H1 (cell line): ENCODE results near the gene SMTNL2. TPM values are rescaled to one million over a fixed set of nuclear protein-coding genes. Genes with fewer than 3 reads are reported as not detected.

Source experiments
- CTCF ChIA-PET: fragments of 300-600 bp; sonication (Branson Sonifier 250); formaldehyde crosslinking; loops from one replicate; lab custom pipeline; 2021; ENCODE audit not compliant: partially characterized antibody; lab: Charles Lee
- POLR2A ChIA-PET: fragments of 300-600 bp; sonication (Branson Sonifier 250); formaldehyde crosslinking; loops from one replicate; lab custom pipeline; 2021; ENCODE audit warnings: inconsistent platforms; ENCODE audit not compliant: partially characterized antibody; lab: Charles Lee
- DNase-seq, 2 experiments: peaks; one replicate each; pipeline versions ENCODE4 v3.0.0 to v3.0.0-alpha.2; 2010 to 2022; ENCODE audit warnings: low spot score in 2 of 2, low read depth in 1 of 2, mixed read lengths in 1 of 2
- FAIRE-seq: peaks from 2 replicates; lab custom pipeline; 2011; peaks lifted over from hg19 to GRCh38; lab: Jason Lieb, UNC
- H2AFZ ChIP-seq: 2 replicates; pipeline ENCODE4 v1.8.1; 2012; ENCODE audit warnings: low read length, inconsistent platforms
- H2AK5ac ChIP-seq: 2 replicates; pipeline ENCODE4 v1.6.1; 2013; ENCODE audit warnings: low read depth, low read length
- H2BK120ac ChIP-seq: replicated peaks from 2 replicates; pipeline ENCODE3; 2013; ENCODE audit warnings: low read depth, low read length, inconsistent platforms
- H2BK12ac ChIP-seq: 2 replicates; pipeline ENCODE4 v1.6.1; 2013; ENCODE audit warnings: low read depth, low read length
- H2BK15ac ChIP-seq: 2 replicates; pipeline ENCODE4 v1.6.1; 2013; ENCODE audit warnings: low read length
- H2BK20ac ChIP-seq: 2 replicates; pipeline ENCODE4 v1.6.1; 2013; ENCODE audit warnings: low read length
- H2BK5ac ChIP-seq: 2 replicates; pipeline ENCODE4 v1.6.1; 2013; ENCODE audit warnings: low read depth, low read length
- H3K14ac ChIP-seq: 2 replicates; pipeline ENCODE4 v1.6.1; 2013; ENCODE audit warnings: inconsistent platforms; ENCODE audit not compliant: insufficient read length
- H3K18ac ChIP-seq: 2 replicates; pipeline ENCODE4 v1.6.1; 2013; ENCODE audit warnings: low read length; ENCODE audit errors: extremely low read depth
- H3K23ac ChIP-seq: 2 replicates; pipeline ENCODE4 v1.6.1; 2013; ENCODE audit warnings: inconsistent platforms; ENCODE audit not compliant: insufficient read length
- H3K23me2 ChIP-seq: 2 replicates; pipeline ENCODE4 v1.6.1; 2013; ENCODE audit warnings: low read depth, low read length
- H3K27ac ChIP-seq: 2 replicates; pipeline ENCODE4 v1.6.1; 2011; ENCODE audit warnings: low read depth, low read length, inconsistent platforms
- H3K27me3 ChIP-seq, 4 experiments: replicated peaks in 1 of 4; 1 replicate in 1 of 4; 2 replicates in 3 of 4; pipeline versions ENCODE4 v1.6.1 to v1.8.1; 2011 to 2013; ENCODE audit warnings: low read length in 3 of 4, mild to moderate bottlenecking in 3 of 4, inconsistent platforms in 2 of 4, mixed read lengths in 2 of 4, moderate library complexity in 1 of 4; ENCODE audit not compliant: control insufficient read depth in 3 of 4, insufficient read depth in 3 of 4; ENCODE audit errors: extremely low read depth in 1 of 4
- H3K36me3 ChIP-seq, 4 experiments: 2 replicates each; pipeline versions ENCODE4 v1.6.1 to v1.8.1; 2011 to 2013; ENCODE audit warnings: mild to moderate bottlenecking in 4 of 4, low read length in 3 of 4, moderate library complexity in 2 of 4, control low read depth in 1 of 4, inconsistent platforms in 1 of 4; ENCODE audit not compliant: insufficient read depth in 4 of 4, control insufficient read depth in 2 of 4
- H3K4ac ChIP-seq: replicated peaks from 2 replicates; pipeline ENCODE3; 2013; ENCODE audit warnings: low read length, low read depth, mixed read lengths, inconsistent platforms; ENCODE audit not compliant: insufficient read length
- H3K4me1 ChIP-seq, 4 experiments: replicated peaks in 1 of 4; 1 replicate in 1 of 4; 2 replicates in 3 of 4; pipeline versions ENCODE4 v1.6.1 to v1.8.1; 2011 to 2013; ENCODE audit warnings: low read length in 3 of 4, inconsistent platforms in 2 of 4, mixed read lengths in 1 of 4; ENCODE audit not compliant: insufficient read depth in 4 of 4, control insufficient read depth in 3 of 4
- H3K4me2 ChIP-seq, 2 experiments: 2 replicates each; pipeline versions ENCODE4 v1.6.1 to v1.8.1; 2011 to 2013; ENCODE audit warnings: low read depth in 2 of 2, low read length in 2 of 2, control low read depth in 1 of 2, inconsistent platforms in 1 of 2, mild to moderate bottlenecking in 1 of 2; ENCODE audit not compliant: insufficient read depth in 1 of 2
- H3K4me3 ChIP-seq, 4 experiments: fragments of 200-600, 300-600 bp in 1 of 4; sonication (generic), shearing (Covaris generic), sonication (Bioruptor Twin) in 1 of 4; 2 replicates each; pipeline versions ENCODE4 v1.5.1 to v1.8.1; 2011 to 2016; ENCODE audit warnings: low read length in 4 of 4, low read depth in 3 of 4, control low read depth in 2 of 4, inconsistent platforms in 2 of 4, mild to moderate bottlenecking in 2 of 4, mixed read lengths in 1 of 4, moderate library complexity in 1 of 4; ENCODE audit not compliant: insufficient read depth in 2 of 4; ENCODE audit errors: extremely low read depth in 1 of 4
- H3K56ac ChIP-seq: replicated peaks from 2 replicates; pipeline ENCODE3; 2013; ENCODE audit warnings: low read depth, mild to moderate bottlenecking, mixed read lengths, low read length, inconsistent platforms; ENCODE audit not compliant: insufficient read length
- H3K79me1 ChIP-seq: 2 replicates; pipeline ENCODE4 v1.6.1; 2013; ENCODE audit warnings: low read depth, low read length, control low read depth
- H3K79me2 ChIP-seq, 2 experiments: 2 replicates each; pipeline versions ENCODE4 v1.6.1 to v1.8.1; 2012 to 2013; ENCODE audit warnings: low read length in 2 of 2, mild to moderate bottlenecking in 2 of 2, inconsistent platforms in 1 of 2; ENCODE audit not compliant: insufficient read depth in 2 of 2, control insufficient read depth in 1 of 2
- H3K9ac ChIP-seq, 4 experiments: replicated peaks in 1 of 4; 1 replicate in 1 of 4; 2 replicates in 3 of 4; pipeline versions ENCODE4 v1.6.1 to v1.8.1; 2011 to 2013; ENCODE audit warnings: low read depth in 3 of 4, low read length in 3 of 4, control low read depth in 2 of 4, mild to moderate bottlenecking in 2 of 4, moderate library complexity in 2 of 4, inconsistent platforms in 1 of 4; ENCODE audit errors: extremely low read depth in 1 of 4
- H3K9me3 ChIP-seq, 2 experiments: 2 replicates each; pipeline versions ENCODE4 v1.6.1 to v1.8.1; 2012 to 2013; ENCODE audit warnings: mild to moderate bottlenecking in 2 of 2, moderate library complexity in 2 of 2, control low read depth in 1 of 2, inconsistent platforms in 1 of 2, low read depth in 1 of 2, low read length in 1 of 2, mixed read lengths in 1 of 2; ENCODE audit not compliant: insufficient read depth in 2 of 2
- H4K20me1 ChIP-seq, 2 experiments: replicated peaks in 1 of 2; 2 replicates each; pipeline versions ENCODE3 to v1.8.1; 2011 to 2013; ENCODE audit warnings: inconsistent platforms in 2 of 2, low read length in 2 of 2, mild to moderate bottlenecking in 1 of 2; ENCODE audit not compliant: insufficient read depth in 2 of 2, control insufficient read depth in 1 of 2
- H4K5ac ChIP-seq: 2 replicates; pipeline ENCODE4 v1.6.1; 2013; ENCODE audit warnings: low read length, low read depth, mixed read lengths, inconsistent platforms; ENCODE audit not compliant: insufficient read length
- H4K8ac ChIP-seq: 2 replicates; pipeline ENCODE4 v1.8.0; 2013; ENCODE audit warnings: mild to moderate bottlenecking, moderate library complexity, low read length, inconsistent platforms; ENCODE audit not compliant: insufficient read depth; ENCODE audit errors: extremely low read depth
- H4K91ac ChIP-seq: replicated peaks from 2 replicates; pipeline ENCODE3; 2013; ENCODE audit warnings: low read length, mixed read lengths, inconsistent platforms; ENCODE audit not compliant: insufficient read length
- ASH2L ChIP-seq: fragments of 200-600, 300-600 bp; sonication (generic); IDR thresholded peaks from one replicate; pipeline ENCODE4 v1.7.1; 2017; ENCODE audit warnings: low read length
- CHD1 ChIP-seq: IDR thresholded peaks from 2 replicates; pipeline ENCODE4 v1.6.1; 2012; ENCODE audit warnings: low read depth, low read length, improper control_type of control experiment
- EGR1 ChIP-seq: IDR thresholded peaks from 2 replicates; pipeline ENCODE4 v1.6.1; 2011; ENCODE audit warnings: low read depth, low read length, borderline replicate concordance
- PHF8 ChIP-seq: fragments of 200-600 bp; sonication (generic); conservative IDR thresholded peaks from 2 replicates; pipeline ENCODE4 v1.7.1; 2012; ENCODE audit warnings: low read depth, mild to moderate bottlenecking, inconsistent platforms, low read length, moderate library complexity
- RAD21 ChIP-seq, 2 experiments: IDR thresholded peaks in 1 of 2; conservative IDR thresholded peaks in 1 of 2; 2 replicates each; pipeline ENCODE4 v1.6.1; 2011; ENCODE audit warnings: low read depth in 2 of 2, low read length in 2 of 2, improper control_type of control experiment in 1 of 2, inconsistent platforms in 1 of 2, mild to moderate bottlenecking in 1 of 2, moderate library complexity in 1 of 2
- SIRT6 ChIP-seq: IDR thresholded peaks from one replicate; pipeline ENCODE4 v1.7.1; 2012; ENCODE audit warnings: low read length, inconsistent platforms
- TEAD4 ChIP-seq: IDR thresholded peaks from 2 replicates; pipeline ENCODE4 v1.6.1; 2012; ENCODE audit warnings: low read depth, low read length, inconsistent platforms, mixed read lengths
- YY1 ChIP-seq: IDR thresholded peaks from 2 replicates; pipeline ENCODE4 v1.6.1; 2011; ENCODE audit warnings: low read depth, mild to moderate bottlenecking, low read length
- WGBS, 2 experiments: shearing (Covaris generic) in 1 of 2; methylation state at CpG; one replicate each; pipeline versions ENCODE4 v1.1.6 to v1.1.7; 2013 to 2015; ENCODE audit warnings: low lambda C conversion rate in 2 of 2, mixed read lengths in 2 of 2, inconsistent platforms in 1 of 2, low coverage in 1 of 2, missing lambda C conversion rate in 1 of 2; ENCODE audit not compliant: insufficient replicate concordance in 2 of 2, insufficient coverage in 1 of 2, insufficient read length in 1 of 2; ENCODE audit errors: extremely low coverage in 1 of 2, missing lambda C conversion rate in 1 of 2; 5-methylcytosine and 5-hydroxymethylcytosine counted together
- polyA plus RNA-seq, 7 experiments: library from polyadenylated mRNA; depleted of rRNA in 3 of 7; stranded (reverse) in 5 of 7; unstranded in 2 of 7; fragments of >200 nt in 5 of 7; fragments of 200-250 nt in 2 of 7; gene quantifications; 1 replicate in 5 of 7; 2 replicates in 1 of 7; 4 replicates in 1 of 7; pipeline versions ENCODE4 v1.2.1 to v1.2.3, GENCODE V29; 2011 to 2013; ENCODE audit warnings: missing spikeins in 2 of 7, mixed read lengths in 2 of 7
- total RNA-seq: library from RNA; stranded (reverse); fragmentation: NEBNext Ultra II Directional; extraction: Animal tissue kit (Norgen Biotek cat#: 25700); gene quantifications from 2 replicates; pipeline ENCODE4 v1.2.1, GENCODE V29; 2021
- TF ChIP-seq, protein P1 (sequence below): IDR thresholded peaks from 2 replicates; pipeline ENCODE4 v1.6.1; 2012; ENCODE audit warnings: low read length, inconsistent platforms

The SMTNL2 gene
- total and polyA plus RNA-seq, 2 of the 8 experiments (the other 6 are each of a cell fraction or from before 2014, with no cell fraction given), result 3.6 to 4.5 TPM

GRCh38 chr17:4590981-4591453 is 6.7 kb downstream of the SMTNL2 start:
- Histone ChIP-seq H3K23ac (no peak overlapping the region), H2BK12ac (no peak overlapping the region), H3K79me2 (no peaks in the 10 kb centered on the region), H2BK120ac (no peak overlapping the region), H2BK5ac (no peak overlapping the region), H3K4me1 (peaks cover 0 to 13% (median 6%) of the 10 kb centered on the region in 4 experiments; a peak in 5 of 7 replicates), H4K20me1 (peaks cover 0 to 1% of the 10 kb centered on the region in 2 experiments), H3K27ac (no peak overlapping the region), H3K4me3 (no peak overlapping the region), H4K5ac (no peak overlapping the region), H4K8ac (peak overlapping the region; percentile 63; the same call in 1 of the 2 replicates), H3K9ac (no peak overlapping the region), H3K9me3 (no peaks in the 10 kb centered on the region), H3K79me1 (no peaks in the 10 kb centered on the region), H3K14ac (no peak overlapping the region), H2AK5ac (no peak overlapping the region), H4K91ac (no peak overlapping the region), H2AFZ (no peak overlapping the region), H2BK20ac (no peak overlapping the region), H3K23me2 (no peaks in the 10 kb centered on the region), H3K4ac (no peak overlapping the region), H3K4me2 (no peak overlapping the region), H3K18ac (no peak overlapping the region), H3K27me3 (peaks cover 1 to 9% (median 6%) of the 10 kb centered on the region in 4 experiments; a peak in 4 of 7 replicates), H3K56ac (no peak overlapping the region), H3K36me3 (no peaks in the 10 kb centered on the region), H2BK15ac (no peak overlapping the region)
- 78% methylated on average over 10 of the region's 10 CpGs; no CpG with 5 or more reads in 1 of the 2 experiments for WGBS, 2 experiments
- FAIRE-seq (no peak), DNase-seq (no peak)
- ChIA-PET POLR2A (interaction anchor here (0.6 to 1.9 kb wide), 3 partner anchors 9 to 964 kb away, joined by 3 to 6 read pairs (median 3); no protein-coding TSS in a partner anchor), CTCF (interaction anchor here (0.7 to 10.1 kb wide), 8 partner anchors 9 to 64 kb away, joined by 3 to 65 read pairs (median 4); partner anchors contain the start of gene SMTNL2)
- TF ChIP-seq YY1 (no peak), SIRT6 (no peak), EGR1 (no peak), TEAD4 (no peak), RAD21 (IDR thresholded peaks at IDR 0.05 in 1 of 2, conservative IDR thresholded peaks at IDR 0.05 in 1 of 2; ENCODE audit: low read depth in 2 of 2, low read length in 2 of 2) (no peak), PHF8 (no peak), CHD1 (no peak), ASH2L (no peak)
- TF ChIP-seq, protein P1, sequence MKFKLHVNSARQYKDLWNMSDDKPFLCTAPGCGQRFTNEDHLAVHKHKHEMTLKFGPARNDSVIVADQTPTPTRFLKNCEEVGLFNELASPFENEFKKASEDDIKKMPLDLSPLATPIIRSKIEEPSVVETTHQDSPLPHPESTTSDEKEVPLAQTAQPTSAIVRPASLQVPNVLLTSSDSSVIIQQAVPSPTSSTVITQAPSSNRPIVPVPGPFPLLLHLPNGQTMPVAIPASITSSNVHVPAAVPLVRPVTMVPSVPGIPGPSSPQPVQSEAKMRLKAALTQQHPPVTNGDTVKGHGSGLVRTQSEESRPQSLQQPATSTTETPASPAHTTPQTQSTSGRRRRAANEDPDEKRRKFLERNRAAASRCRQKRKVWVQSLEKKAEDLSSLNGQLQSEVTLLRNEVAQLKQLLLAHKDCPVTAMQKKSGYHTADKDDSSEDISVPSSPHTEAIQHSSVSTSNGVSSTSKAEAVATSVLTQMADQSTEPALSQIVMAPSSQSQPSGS, result no peak
